Measurements from ENCODE around the gene C6. TPM values are rescaled to one million over a fixed set of nuclear protein-coding genes. Genes with fewer than 3 reads are reported as not detected.
"Not testable (repeated sequence)": the region's sequence is repeated elsewhere in the genome, so short reads cannot be mapped to it uniquely, and the experiment has no call there.

C6 gene
- total RNA-seq, 1 donor, result not detected

- no peak for DNase-seq (ENCODE audit: low read depth in 2 of 3, low spot score in 2 of 3)
Observed at GRCh38 chr5:41201082-41201772, 12.1 kb downstream of the C6 start.

GRCh38 chr5:41200506-41200905, 12.8 kb downstream of the C6 start:
- no peak for DNase-seq (ENCODE audit: low read depth in 2 of 3, low spot score in 2 of 3)

GRCh38 chr5:41199660-41200059, 13.7 kb downstream of the C6 start:
- DNase-seq (ENCODE audit: low read depth in 2 of 3, low spot score in 2 of 3), result no peak

- DNase-seq (ENCODE audit: low read depth in 2 of 3, low spot score in 2 of 3), result no peak
Observed at GRCh38 chr5:41196197-41196596, 17.1 kb downstream of the C6 start.

GRCh38 chr5:41195228-41195627, 18.1 kb downstream of the C6 start:
- DNase-seq (ENCODE audit: low read depth in 2 of 3, low spot score in 2 of 3), result no peak

GRCh38 chr5:41194339-41194738, 19.0 kb downstream of the C6 start:
- no peak for DNase-seq (ENCODE audit: low read depth in 2 of 3, low spot score in 2 of 3)

- DNase-seq (ENCODE audit: low read depth in 2 of 3, low spot score in 2 of 3), result no peak
Observed at GRCh38 chr5:41193456-41194205, 19.7 kb downstream of the C6 start.

GRCh38 chr5:41191249-41191648, 22.1 kb downstream of the C6 start:
- DNase-seq (ENCODE audit: low read depth in 2 of 3, low spot score in 2 of 3), result no peak

- DNase-seq (ENCODE audit: low read depth in 2 of 3, low spot score in 2 of 3), result no peak
Observed at GRCh38 chr5:41186143-41186542, 27.2 kb downstream of the C6 start.

GRCh38 chr5:41183331-41183730, 30.0 kb downstream of the C6 start:
- not testable (repeated sequence) for DNase-seq (ENCODE audit: low read depth in 2 of 3, low spot score in 2 of 3)

- no peak for DNase-seq (ENCODE audit: low read depth in 2 of 3, low spot score in 2 of 3)
Observed at GRCh38 chr5:41182666-41183065, 30.7 kb downstream of the C6 start.

GRCh38 chr5:41181691-41182564, 31.4 kb downstream of the C6 start:
- DNase-seq (ENCODE audit: low read depth in 2 of 3, low spot score in 2 of 3), result no peak

GRCh38 chr5:41176952-41177351, 36.4 kb downstream of the C6 start:
- no peak for DNase-seq (ENCODE audit: low read depth in 2 of 3, low spot score in 2 of 3)

GRCh38 chr5:41172012-41172411, 41.3 kb downstream of the C6 start:
- DNase-seq (ENCODE audit: low read depth in 2 of 3, low spot score in 2 of 3), result no peak

- no peak for DNase-seq (ENCODE audit: low read depth in 2 of 3, low spot score in 2 of 3)
Observed at GRCh38 chr5:41161271-41161670, 52.1 kb downstream of the C6 start.

- DNase-seq (ENCODE audit: low read depth in 2 of 3, low spot score in 2 of 3), result no peak
Observed at GRCh38 chr5:41157272-41157894, 55.9 kb downstream of the C6 start.

GRCh38 chr5:41156739-41157138, 56.6 kb downstream of the C6 start:
- DNase-seq (ENCODE audit: low read depth in 2 of 3, low spot score in 2 of 3), result no peak

GRCh38 chr5:41154491-41154890, 58.8 kb downstream of the C6 start:
- no peak for DNase-seq (ENCODE audit: low read depth in 2 of 3, low spot score in 2 of 3)

- no peak for DNase-seq (ENCODE audit: low read depth in 2 of 3, low spot score in 2 of 3)
Observed at GRCh38 chr5:41151564-41151963, 61.8 kb downstream of the C6 start.

GRCh38 chr5:41148448-41148847, 64.9 kb downstream of the C6 start:
- no peak for DNase-seq (ENCODE audit: low read depth in 2 of 3, low spot score in 2 of 3)

GRCh38 chr5:41145306-41145705, 68.0 kb downstream of the C6 start:
- no peak for DNase-seq (ENCODE audit: low read depth in 2 of 3, low spot score in 2 of 3)

Measured in hematopoietic multipotent progenitor cell (in vitro differentiated cells).